GM10248 (cell line): ENCODE results near the gene NFU1.

Experiments used
- CTCF ChIA-PET: fragments of 300-600 bp; sonication (Branson Sonifier 250); formaldehyde crosslinking; extraction: SDS; loops from one replicate; lab custom pipeline; 2021; ENCODE audit warnings: antibody characterized with exemption; lab: Yijun Ruan, JAX
- POLR2A ChIA-PET: fragments of 350-650 bp; sonication (Branson Sonifier 250); formaldehyde crosslinking; extraction: SDS; loops from one replicate; lab custom pipeline; 2020; ENCODE audit warnings: antibody characterized with exemption; lab: Yijun Ruan, JAX
- DNase-seq: peaks from one replicate; pipeline ENCODE4 v3.0.0; 2012; ENCODE audit errors: extremely low spot score
- CTCF ChIP-seq: IDR thresholded peaks from 2 replicates; pipeline ENCODE4 v1.5.1; 2012; ENCODE audit warnings: mild to moderate bottlenecking, low read depth; ENCODE audit errors: extremely low read depth, missing control alignments, control extremely low read depth

Gene NFU1

GRCh38 chr2:69438580-69438979 lies 1.3 kb upstream of the NFU1 start:
- CTCF ChIA-PET, result interaction anchor here (1.2 to 3.0 kb wide), 4 partner anchors 10 to 116 kb away, joined by 3 to 14 read pairs (median 8); no protein-coding TSS in a partner anchor
- TF ChIP-seq CTCF, result no peak

GRCh38 chr2:69437751-69438154 lies 518 bp upstream of the NFU1 start:
- TF ChIP-seq CTCF, result no peak
- DNase-seq, result no peak
- ChIA-PET CTCF (interaction anchor here (0.8 to 3.0 kb wide), 16 partner anchors 9 to 494 kb away, joined by 3 to 14 read pairs (median 4); no protein-coding TSS in a partner anchor), POLR2A (interaction anchor here (0.7 to 1.4 kb wide), 3 partner anchors 14 to 56 kb away, joined by 3 to 7 read pairs (median 3); no protein-coding TSS in a partner anchor)

More at GRCh38 chr2:69438580-69438979, 1.3 kb upstream of the NFU1 start:
- POLR2A ChIA-PET, result no interaction called here
- no peak for DNase-seq

- peak; percentile 26 for DNase-seq
- POLR2A ChIA-PET, result interaction anchor here (0.7 to 1.4 kb wide), 3 partner anchors 17 to 593 kb away, joined by 3 to 7 read pairs (median 5); no protein-coding TSS in a partner anchor
Measured at GRCh38 chr2:69436596-69436937, 668 bp downstream of the NFU1 start.

GRCh38 chr2:69434753-69435152 lies 2.5 kb downstream of the NFU1 start:
- no peak for TF ChIP-seq CTCF
- ChIA-PET CTCF (no interaction called here), POLR2A (no interaction called here)
- no peak for DNase-seq

More at GRCh38 chr2:69436596-69436937, 668 bp downstream of the NFU1 start:
- CTCF ChIA-PET, result interaction anchor here (0.6 to 3.0 kb wide), 15 partner anchors 8 to 493 kb away, joined by 3 to 14 read pairs (median 4); no protein-coding TSS in a partner anchor
- peak; percentile 1 for TF ChIP-seq CTCF

- CTCF ChIA-PET, result interaction anchor here (0.7 to 2.3 kb wide), 4 partner anchors 8 to 32 kb away, joined by 4 to 7 read pairs (median 4); partner anchors contain the start of gene NFU1
- TF ChIP-seq CTCF, result no peak
- POLR2A ChIA-PET, result no interaction called here
- DNase-seq, result no peak
Measured at GRCh38 chr2:69429491-69430183, 7.6 kb downstream of the NFU1 start.

GRCh38 chr2:69428981-69429380 lies 8.3 kb downstream of the NFU1 start:
- CTCF ChIA-PET, result interaction anchor here (1.2 to 2.3 kb wide), 3 partner anchors 8 to 31 kb away, joined by 4 to 7 read pairs (median 5); partner anchors contain the start of gene NFU1
- TF ChIP-seq CTCF, result no peak
- no peak for DNase-seq
- POLR2A ChIA-PET, result no interaction called here
